Measurements from ENCODE around the gene PSMD9.

- no peak for TF ChIP-seq NR1H2 (CRISPR knock-in tag; IDR thresholded peaks at IDR 0.05)
- TF ChIP-seq CTCF (IDR thresholded peaks at IDR 0.05): no peak
Observed at GRCh38 chr12:121871467-121871866, 17.1 kb upstream of the PSMD9 start.

All from WTC11 (cell line).